ENCODE results near the gene RHBG. TPM values are rescaled to one million over a fixed set of nuclear protein-coding genes. Genes with fewer than 3 reads are reported as not detected.

RHBG gene
- total RNA-seq, 1 experiment from 2014 or later, result 4.0 TPM

GRCh38 chr1:156386134-156386901, 17.3 kb downstream of the RHBG start:
- Histone ChIP-seq H3K4me3 (no peak overlapping the region), H3K27ac (no peak overlapping the region), H3K36me3 (ENCODE audit: low read depth) (no peaks in the 10 kb centered on the region), H3K27me3 (ENCODE audit: insufficient read depth, low read depth) (no peaks in the 10 kb centered on the region), H3F3A (ENCODE audit: insufficient read depth, low read depth) (no peaks in the 10 kb centered on the region), H3K9me3 (ENCODE audit: insufficient read depth, low read depth) (no peaks in the 10 kb centered on the region), H3K79me2 (ENCODE audit: low read depth) (no peaks in the 10 kb centered on the region), H3K9me2 (ENCODE audit: insufficient read depth) (no peaks in the 10 kb centered on the region), H3K4me2 (no peak overlapping the region), H4K20me1 (ENCODE audit: insufficient read depth) (no peaks in the 10 kb centered on the region), H3K4me1 (replicated peaks; ENCODE audit: insufficient read depth) (no peaks in the 10 kb centered on the region), H2AFZ (no peak overlapping the region)
- ChIA-PET CTCF (interaction anchor here (0.5 to 2.7 kb wide), 35 partner anchors 10 to 615 kb away, joined by 3 to 74 read pairs (median 6); partner anchors contain the start of genes GON4L and RHBG), POLR2A (ENCODE audit: unreplicated experiment) (interaction anchor here (0.6 to 1.5 kb wide), 5 partner anchors 60 to 320 kb away, joined by 4 to 13 read pairs (median 9); partner anchors contain the start of gene MEF2D)
- TF ChIP-seq EZH2 (IDR thresholded peaks at IDR 0.05; ENCODE audit: low read depth) (no peak), CTCF (conservative IDR thresholded peaks at IDR 0.05) (no peak)
- intact Hi-C loops (cut with micrococcal nuclease; ENCODE audit: unreplicated experiment), result no loop called here
- no peak for DNase-seq
- BruUV-seq (replicated peaks), result no TSS peak

GRCh38 chr1:156386949-156387869, 18.2 kb downstream of the RHBG start:
- H3K9me3 ChIP-seq (ENCODE audit: insufficient read depth, low read depth), result no peaks in the 10 kb centered on the region
- CTCF ChIA-PET, result interaction anchor here (0.5 to 2.7 kb wide), 4 partner anchors 11 to 530 kb away, joined by 3 to 74 read pairs (median 5); partner anchors contain the start of gene GON4L
- no peak overlapping the region for H2AFZ ChIP-seq
- no peak for DNase-seq
- H3K4me1 ChIP-seq (replicated peaks; ENCODE audit: insufficient read depth), result no peaks in the 10 kb centered on the region
- no peaks in the 10 kb centered on the region for H4K20me1 ChIP-seq (ENCODE audit: insufficient read depth)
- no peaks in the 10 kb centered on the region for H3K27me3 ChIP-seq (ENCODE audit: insufficient read depth, low read depth)
- H3K27ac ChIP-seq, result no peak overlapping the region
- POLR2A ChIA-PET (ENCODE audit: unreplicated experiment), result interaction anchor here (0.6 to 1.5 kb wide), 2 partner anchors 59 to 113 kb away, joined by 4 to 5 read pairs; partner anchors contain the start of gene MEF2D
- no peaks in the 10 kb centered on the region for H3K79me2 ChIP-seq (ENCODE audit: low read depth)
- intact Hi-C loops (cut with micrococcal nuclease; ENCODE audit: unreplicated experiment), result no loop called here
- no peak overlapping the region for H3K4me3 ChIP-seq
- H3F3A ChIP-seq (ENCODE audit: insufficient read depth, low read depth), result no peaks in the 10 kb centered on the region
- H3K4me2 ChIP-seq, result no peak overlapping the region
- TF ChIP-seq EZH2 (IDR thresholded peaks at IDR 0.05; ENCODE audit: low read depth), result no peak
- no peak for TF ChIP-seq CTCF (conservative IDR thresholded peaks at IDR 0.05)
- no TSS peak for BruUV-seq (replicated peaks)
- H3K9me2 ChIP-seq (ENCODE audit: insufficient read depth), result no peaks in the 10 kb centered on the region
- no peaks in the 10 kb centered on the region for H3K36me3 ChIP-seq (ENCODE audit: low read depth)

- H3K9me2 ChIP-seq (ENCODE audit: insufficient read depth), result no peaks in the 10 kb centered on the region
- H3K27ac ChIP-seq, result no peak overlapping the region
- H3K4me2 ChIP-seq, result no peak overlapping the region
- H3K79me2 ChIP-seq (ENCODE audit: low read depth), result no peaks in the 10 kb centered on the region
- BruUV-seq (replicated peaks), result no TSS peak
- intact Hi-C loops (cut with micrococcal nuclease; ENCODE audit: unreplicated experiment), result no loop called here
- no peaks in the 10 kb centered on the region for H3K36me3 ChIP-seq (ENCODE audit: low read depth)
- no peaks in the 10 kb centered on the region for H3F3A ChIP-seq (ENCODE audit: insufficient read depth, low read depth)
- H2AFZ ChIP-seq, result no peak overlapping the region
- ChIA-PET CTCF (interaction anchor here (0.6 to 1.1 kb wide), 2 partner anchors 12 to 58 kb away, joined by 3 read pairs; no protein-coding TSS in a partner anchor), POLR2A (ENCODE audit: unreplicated experiment) (no interaction called here)
- DNase-seq, result no peak
- H3K27me3 ChIP-seq (ENCODE audit: insufficient read depth, low read depth), result no peaks in the 10 kb centered on the region
- H3K4me3 ChIP-seq, result no peak overlapping the region
- H4K20me1 ChIP-seq (ENCODE audit: insufficient read depth), result no peaks in the 10 kb centered on the region
- no peaks in the 10 kb centered on the region for H3K4me1 ChIP-seq (replicated peaks; ENCODE audit: insufficient read depth)
- TF ChIP-seq EZH2 (IDR thresholded peaks at IDR 0.05; ENCODE audit: low read depth), result no peak
- no peak for TF ChIP-seq CTCF (conservative IDR thresholded peaks at IDR 0.05)
- H3K9me3 ChIP-seq (ENCODE audit: insufficient read depth, low read depth), result no peaks in the 10 kb centered on the region
Observed at GRCh38 chr1:156387870-156388173, 18.8 kb downstream of the RHBG start.
